HPDE6-E6E7 (cell line): Measurements from ENCODE around the gene SPINDOC.
"Not testable (repeated sequence)": the region's sequence is repeated elsewhere in the genome, so short reads cannot be mapped to it uniquely, and the experiment has no call there.

Experiments
- DNase-seq: peaks from one replicate; pipeline ENCODE4 v3.0.0; 2011; ENCODE audit warnings: missing footprints; ENCODE audit errors: extremely low spot score

The SPINDOC gene

GRCh38 chr11:63855975-63856374 is 42.7 kb downstream of the SPINDOC start:
- no peak for DNase-seq

- no peak for DNase-seq
Observed at GRCh38 chr11:63858628-63859550, 45.6 kb downstream of the SPINDOC start.

GRCh38 chr11:63862923-63863322 is 49.7 kb downstream of the SPINDOC start:
- no peak for DNase-seq

GRCh38 chr11:63863620-63864019 is 50.4 kb downstream of the SPINDOC start:
- DNase-seq, result not testable (repeated sequence)

GRCh38 chr11:63866211-63866610 is 53.0 kb downstream of the SPINDOC start:
- no peak for DNase-seq

GRCh38 chr11:63867511-63867910 is 54.3 kb downstream of the SPINDOC start:
- no peak for DNase-seq

GRCh38 chr11:63868399-63869064 is 55.3 kb downstream of the SPINDOC start:
- no peak for DNase-seq

GRCh38 chr11:63869171-63869591 is 55.9 kb downstream of the SPINDOC start:
- DNase-seq, result peak; percentile 22

- no peak for DNase-seq
Observed at GRCh38 chr11:63869683-63870082, 56.4 kb downstream of the SPINDOC start.

- no peak for DNase-seq
Observed at GRCh38 chr11:63870351-63871140, 57.3 kb downstream of the SPINDOC start.

GRCh38 chr11:63871962-63872799 is 58.9 kb downstream of the SPINDOC start:
- peak; percentile 88 for DNase-seq

GRCh38 chr11:63872800-63873197 is 59.5 kb downstream of the SPINDOC start:
- no peak for DNase-seq

GRCh38 chr11:63873311-63873710 is 60.1 kb downstream of the SPINDOC start:
- no peak for DNase-seq

GRCh38 chr11:63874511-63874910 is 61.3 kb downstream of the SPINDOC start:
- DNase-seq, result no peak

- DNase-seq, result no peak
Observed at GRCh38 chr11:63875506-63876065, 62.3 kb downstream of the SPINDOC start.

GRCh38 chr11:63876616-63877015 is 63.4 kb downstream of the SPINDOC start:
- DNase-seq, result no peak
